GM19395 (cell line): ENCODE measurements around the gene CABCOCO1.
"Not testable (repeated sequence)": the region's sequence is repeated elsewhere in the genome, so short reads cannot be mapped to it uniquely, and the experiment has no call there.

Experiments used
- ATAC-seq: cut with Tn5 transposase; IDR thresholded peaks from one replicate; pipeline ENCODE4 v1.9.1; 2021; ENCODE audit warnings: mild to moderate bottlenecking, moderate library complexity; ENCODE audit not compliant: unreplicated experiment

Gene CABCOCO1

GRCh38 chr10:61642150-61642571 lies 20.6 kb upstream of the CABCOCO1 start:
- ATAC-seq, result no peak

- no peak for ATAC-seq
Measured at GRCh38 chr10:61642676-61643075, 20.1 kb upstream of the CABCOCO1 start.

- ATAC-seq, result no peak
Measured at GRCh38 chr10:61643316-61643751, 19.4 kb upstream of the CABCOCO1 start.

- no peak for ATAC-seq
Measured at GRCh38 chr10:61653699-61654098, 9.0 kb upstream of the CABCOCO1 start.

GRCh38 chr10:61655335-61655851 lies 7.3 kb upstream of the CABCOCO1 start:
- no peak for ATAC-seq

- no peak for ATAC-seq
Measured at GRCh38 chr10:61663466-61663865, 737 bp downstream of the CABCOCO1 start.

GRCh38 chr10:61664985-61665384 lies 2.3 kb downstream of the CABCOCO1 start:
- ATAC-seq, result no peak

GRCh38 chr10:61669161-61669725 lies 6.5 kb downstream of the CABCOCO1 start:
- ATAC-seq, result no peak

- no peak for ATAC-seq
Measured at GRCh38 chr10:61669849-61670248, 7.1 kb downstream of the CABCOCO1 start.

- ATAC-seq, result no peak
Measured at GRCh38 chr10:61673360-61673759, 10.6 kb downstream of the CABCOCO1 start.

GRCh38 chr10:61682323-61682722 lies 19.6 kb downstream of the CABCOCO1 start:
- ATAC-seq, result no peak

GRCh38 chr10:61683319-61683718 lies 20.6 kb downstream of the CABCOCO1 start:
- no peak for ATAC-seq

GRCh38 chr10:61684894-61685507 lies 22.3 kb downstream of the CABCOCO1 start:
- ATAC-seq, result no peak

- no peak for ATAC-seq
Measured at GRCh38 chr10:61688551-61689308, 26.0 kb downstream of the CABCOCO1 start.

- ATAC-seq, result not testable (repeated sequence)
Measured at GRCh38 chr10:61691667-61692066, 28.9 kb downstream of the CABCOCO1 start.

- no peak for ATAC-seq
Measured at GRCh38 chr10:61692447-61693010, 29.8 kb downstream of the CABCOCO1 start.

GRCh38 chr10:61698968-61699655 lies 36.4 kb downstream of the CABCOCO1 start:
- no peak for ATAC-seq

GRCh38 chr10:61701055-61701705 lies 38.5 kb downstream of the CABCOCO1 start:
- ATAC-seq, result no peak

- no peak for ATAC-seq
Measured at GRCh38 chr10:61701706-61702105, 39.0 kb downstream of the CABCOCO1 start.

GRCh38 chr10:61702584-61702983 lies 39.9 kb downstream of the CABCOCO1 start:
- ATAC-seq, result no peak
